ENCODE data around the gene ICA1. TPM values are rescaled to one million over a fixed set of nuclear protein-coding genes. Genes with fewer than 3 reads are reported as not detected.

The ICA1 gene
- total and polyA plus RNA-seq, 2 experiments from 2014 or later = 45.2 to 83.7 TPM

DNA sequence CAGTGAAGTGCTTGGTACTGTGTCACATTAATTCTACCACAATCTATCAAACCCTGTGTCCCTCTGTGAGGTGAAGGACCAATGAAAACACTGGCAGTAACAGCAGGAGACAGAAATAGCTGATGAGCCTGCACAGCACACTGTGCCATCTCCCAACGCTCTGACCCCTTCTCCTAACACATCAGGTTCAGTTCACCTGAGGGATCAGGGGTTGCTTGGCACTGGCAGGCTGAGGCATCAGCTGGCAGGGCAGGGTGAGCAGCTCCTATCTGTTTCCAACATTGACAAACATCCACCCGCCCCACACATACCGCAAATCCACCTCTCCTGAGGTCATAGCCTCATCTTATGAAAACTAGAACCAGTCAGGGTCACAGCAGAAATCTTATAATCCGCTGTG is 120.9 kb downstream of the ICA1 start:
- no peaks in the 10 kb centered on the region for H3K27me3 ChIP-seq (ENCODE audit: insufficient read depth)
- no peak overlapping the region for H3K4me3 Mint-ChIP-seq
- H3K27me3 Mint-ChIP-seq (ENCODE audit: insufficient read depth, low read depth, poor library complexity) = peaks cover 2% of the 10 kb centered on the region
- no peaks in the 10 kb centered on the region; the same call in 1 of the 2 replicates for H3K4me1 ChIP-seq (ENCODE audit: insufficient read depth)
- no peaks in the 10 kb centered on the region for H4K20me1 ChIP-seq (replicated peaks; ENCODE audit: insufficient read depth)
- no peaks in the 10 kb centered on the region for H3K79me2 ChIP-seq (replicated peaks; ENCODE audit: insufficient read depth)
- no peak for TF ChIP-seq NANOG (IDR thresholded peaks at IDR 0.05; ENCODE audit: borderline replicate concordance)
- no peak for TF ChIP-seq ZNF114 (CRISPR knock-in tag; IDR thresholded peaks at IDR 0.05)
- TF ChIP-seq POLR2AphosphoS5 (IDR thresholded peaks at IDR 0.05; ENCODE audit: low read depth) = no peak
- TF ChIP-seq, protein P1, sequence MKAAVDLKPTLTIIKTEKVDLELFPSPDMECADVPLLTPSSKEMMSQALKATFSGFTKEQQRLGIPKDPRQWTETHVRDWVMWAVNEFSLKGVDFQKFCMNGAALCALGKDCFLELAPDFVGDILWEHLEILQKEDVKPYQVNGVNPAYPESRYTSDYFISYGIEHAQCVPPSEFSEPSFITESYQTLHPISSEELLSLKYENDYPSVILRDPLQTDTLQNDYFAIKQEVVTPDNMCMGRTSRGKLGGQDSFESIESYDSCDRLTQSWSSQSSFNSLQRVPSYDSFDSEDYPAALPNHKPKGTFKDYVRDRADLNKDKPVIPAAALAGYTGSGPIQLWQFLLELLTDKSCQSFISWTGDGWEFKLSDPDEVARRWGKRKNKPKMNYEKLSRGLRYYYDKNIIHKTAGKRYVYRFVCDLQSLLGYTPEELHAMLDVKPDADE (IDR thresholded peaks at IDR 0.05) = no peak
- TF ChIP-seq, protein P2, sequence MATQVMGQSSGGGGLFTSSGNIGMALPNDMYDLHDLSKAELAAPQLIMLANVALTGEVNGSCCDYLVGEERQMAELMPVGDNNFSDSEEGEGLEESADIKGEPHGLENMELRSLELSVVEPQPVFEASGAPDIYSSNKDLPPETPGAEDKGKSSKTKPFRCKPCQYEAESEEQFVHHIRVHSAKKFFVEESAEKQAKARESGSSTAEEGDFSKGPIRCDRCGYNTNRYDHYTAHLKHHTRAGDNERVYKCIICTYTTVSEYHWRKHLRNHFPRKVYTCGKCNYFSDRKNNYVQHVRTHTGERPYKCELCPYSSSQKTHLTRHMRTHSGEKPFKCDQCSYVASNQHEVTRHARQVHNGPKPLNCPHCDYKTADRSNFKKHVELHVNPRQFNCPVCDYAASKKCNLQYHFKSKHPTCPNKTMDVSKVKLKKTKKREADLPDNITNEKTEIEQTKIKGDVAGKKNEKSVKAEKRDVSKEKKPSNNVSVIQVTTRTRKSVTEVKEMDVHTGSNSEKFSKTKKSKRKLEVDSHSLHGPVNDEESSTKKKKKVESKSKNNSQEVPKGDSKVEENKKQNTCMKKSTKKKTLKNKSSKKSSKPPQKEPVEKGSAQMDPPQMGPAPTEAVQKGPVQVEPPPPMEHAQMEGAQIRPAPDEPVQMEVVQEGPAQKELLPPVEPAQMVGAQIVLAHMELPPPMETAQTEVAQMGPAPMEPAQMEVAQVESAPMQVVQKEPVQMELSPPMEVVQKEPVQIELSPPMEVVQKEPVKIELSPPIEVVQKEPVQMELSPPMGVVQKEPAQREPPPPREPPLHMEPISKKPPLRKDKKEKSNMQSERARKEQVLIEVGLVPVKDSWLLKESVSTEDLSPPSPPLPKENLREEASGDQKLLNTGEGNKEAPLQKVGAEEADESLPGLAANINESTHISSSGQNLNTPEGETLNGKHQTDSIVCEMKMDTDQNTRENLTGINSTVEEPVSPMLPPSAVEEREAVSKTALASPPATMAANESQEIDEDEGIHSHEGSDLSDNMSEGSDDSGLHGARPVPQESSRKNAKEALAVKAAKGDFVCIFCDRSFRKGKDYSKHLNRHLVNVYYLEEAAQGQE (IDR thresholded peaks at IDR 0.05; ENCODE audit: unreplicated experiment) = no peak
- TF ChIP-seq, protein P3, sequence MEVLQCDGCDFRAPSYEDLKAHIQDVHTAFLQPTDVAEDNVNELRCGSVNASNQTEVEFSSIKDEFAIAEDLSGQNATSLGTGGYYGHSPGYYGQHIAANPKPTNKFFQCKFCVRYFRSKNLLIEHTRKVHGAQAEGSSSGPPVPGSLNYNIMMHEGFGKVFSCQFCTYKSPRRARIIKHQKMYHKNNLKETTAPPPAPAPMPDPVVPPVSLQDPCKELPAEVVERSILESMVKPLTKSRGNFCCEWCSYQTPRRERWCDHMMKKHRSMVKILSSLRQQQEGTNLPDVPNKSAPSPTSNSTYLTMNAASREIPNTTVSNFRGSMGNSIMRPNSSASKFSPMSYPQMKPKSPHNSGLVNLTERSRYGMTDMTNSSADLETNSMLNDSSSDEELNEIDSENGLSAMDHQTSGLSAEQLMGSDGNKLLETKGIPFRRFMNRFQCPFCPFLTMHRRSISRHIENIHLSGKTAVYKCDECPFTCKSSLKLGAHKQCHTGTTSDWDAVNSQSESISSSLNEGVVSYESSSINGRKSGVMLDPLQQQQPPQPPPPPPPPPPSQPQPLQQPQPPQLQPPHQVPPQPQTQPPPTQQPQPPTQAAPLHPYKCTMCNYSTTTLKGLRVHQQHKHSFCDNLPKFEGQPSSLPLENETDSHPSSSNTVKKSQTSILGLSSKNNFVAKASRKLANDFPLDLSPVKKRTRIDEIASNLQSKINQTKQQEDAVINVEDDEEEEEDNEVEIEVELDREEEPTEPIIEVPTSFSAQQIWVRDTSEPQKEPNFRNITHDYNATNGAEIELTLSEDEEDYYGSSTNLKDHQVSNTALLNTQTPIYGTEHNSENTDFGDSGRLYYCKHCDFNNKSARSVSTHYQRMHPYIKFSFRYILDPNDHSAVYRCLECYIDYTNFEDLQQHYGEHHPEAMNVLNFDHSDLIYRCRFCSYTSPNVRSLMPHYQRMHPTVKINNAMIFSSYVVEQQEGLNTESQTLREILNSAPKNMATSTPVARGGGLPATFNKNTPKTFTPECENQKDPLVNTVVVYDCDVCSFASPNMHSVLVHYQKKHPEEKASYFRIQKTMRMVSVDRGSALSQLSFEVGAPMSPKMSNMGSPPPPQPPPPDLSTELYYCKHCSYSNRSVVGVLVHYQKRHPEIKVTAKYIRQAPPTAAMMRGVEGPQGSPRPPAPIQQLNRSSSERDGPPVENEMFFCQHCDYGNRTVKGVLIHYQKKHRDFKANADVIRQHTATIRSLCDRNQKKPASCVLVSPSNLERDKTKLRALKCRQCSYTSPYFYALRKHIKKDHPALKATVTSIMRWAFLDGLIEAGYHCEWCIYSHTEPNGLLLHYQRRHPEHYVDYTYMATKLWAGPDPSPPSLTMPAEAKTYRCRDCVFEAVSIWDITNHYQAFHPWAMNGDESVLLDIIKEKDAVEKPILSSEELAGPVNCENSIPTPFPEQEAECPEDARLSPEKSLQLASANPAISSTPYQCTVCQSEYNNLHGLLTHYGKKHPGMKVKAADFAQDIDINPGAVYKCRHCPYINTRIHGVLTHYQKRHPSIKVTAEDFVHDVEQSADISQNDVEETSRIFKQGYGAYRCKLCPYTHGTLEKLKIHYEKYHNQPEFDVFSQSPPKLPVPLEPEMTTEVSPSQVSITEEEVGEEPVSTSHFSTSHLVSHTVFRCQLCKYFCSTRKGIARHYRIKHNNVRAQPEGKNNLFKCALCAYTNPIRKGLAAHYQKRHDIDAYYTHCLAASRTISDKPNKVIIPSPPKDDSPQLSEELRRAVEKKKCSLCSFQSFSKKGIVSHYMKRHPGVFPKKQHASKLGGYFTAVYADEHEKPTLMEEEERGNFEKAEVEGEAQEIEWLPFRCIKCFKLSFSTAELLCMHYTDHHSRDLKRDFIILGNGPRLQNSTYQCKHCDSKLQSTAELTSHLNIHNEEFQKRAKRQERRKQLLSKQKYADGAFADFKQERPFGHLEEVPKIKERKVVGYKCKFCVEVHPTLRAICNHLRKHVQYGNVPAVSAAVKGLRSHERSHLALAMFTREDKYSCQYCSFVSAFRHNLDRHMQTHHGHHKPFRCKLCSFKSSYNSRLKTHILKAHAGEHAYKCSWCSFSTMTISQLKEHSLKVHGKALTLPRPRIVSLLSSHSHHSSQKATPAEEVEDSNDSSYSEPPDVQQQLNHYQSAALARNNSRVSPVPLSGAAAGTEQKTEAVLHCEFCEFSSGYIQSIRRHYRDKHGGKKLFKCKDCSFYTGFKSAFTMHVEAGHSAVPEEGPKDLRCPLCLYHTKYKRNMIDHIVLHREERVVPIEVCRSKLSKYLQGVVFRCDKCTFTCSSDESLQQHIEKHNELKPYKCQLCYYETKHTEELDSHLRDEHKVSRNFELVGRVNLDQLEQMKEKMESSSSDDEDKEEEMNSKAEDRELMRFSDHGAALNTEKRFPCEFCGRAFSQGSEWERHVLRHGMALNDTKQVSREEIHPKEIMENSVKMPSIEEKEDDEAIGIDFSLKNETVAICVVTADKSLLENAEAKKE (CRISPR knock-in tag; IDR thresholded peaks at IDR 0.05) = no peak
- no peak for TF ChIP-seq JUNB (IDR thresholded peaks at IDR 0.05; ENCODE audit: unreplicated experiment)
- TF ChIP-seq EZH2 (IDR thresholded peaks at IDR 0.05; ENCODE audit: low read depth, unreplicated experiment) = no peak
- TF ChIP-seq, protein P4, sequence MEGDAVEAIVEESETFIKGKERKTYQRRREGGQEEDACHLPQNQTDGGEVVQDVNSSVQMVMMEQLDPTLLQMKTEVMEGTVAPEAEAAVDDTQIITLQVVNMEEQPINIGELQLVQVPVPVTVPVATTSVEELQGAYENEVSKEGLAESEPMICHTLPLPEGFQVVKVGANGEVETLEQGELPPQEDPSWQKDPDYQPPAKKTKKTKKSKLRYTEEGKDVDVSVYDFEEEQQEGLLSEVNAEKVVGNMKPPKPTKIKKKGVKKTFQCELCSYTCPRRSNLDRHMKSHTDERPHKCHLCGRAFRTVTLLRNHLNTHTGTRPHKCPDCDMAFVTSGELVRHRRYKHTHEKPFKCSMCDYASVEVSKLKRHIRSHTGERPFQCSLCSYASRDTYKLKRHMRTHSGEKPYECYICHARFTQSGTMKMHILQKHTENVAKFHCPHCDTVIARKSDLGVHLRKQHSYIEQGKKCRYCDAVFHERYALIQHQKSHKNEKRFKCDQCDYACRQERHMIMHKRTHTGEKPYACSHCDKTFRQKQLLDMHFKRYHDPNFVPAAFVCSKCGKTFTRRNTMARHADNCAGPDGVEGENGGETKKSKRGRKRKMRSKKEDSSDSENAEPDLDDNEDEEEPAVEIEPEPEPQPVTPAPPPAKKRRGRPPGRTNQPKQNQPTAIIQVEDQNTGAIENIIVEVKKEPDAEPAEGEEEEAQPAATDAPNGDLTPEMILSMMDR (conservative IDR thresholded peaks at IDR 0.05; ENCODE audit: low read depth in 2 of 2) = no peak
- TF ChIP-seq CREB1 (CRISPR knock-in tag; IDR thresholded peaks at IDR 0.05; ENCODE audit: low read depth) = no peak
- TF ChIP-seq EZH2phosphoT487 (IDR thresholded peaks at IDR 0.05; ENCODE audit: unreplicated experiment) = no peak
- TF ChIP-seq STAT1 (IDR thresholded peaks at IDR 0.05; ENCODE audit: unreplicated experiment) = no peak
- no peak for TF ChIP-seq ZNF331 (CRISPR knock-in tag; IDR thresholded peaks at IDR 0.05; ENCODE audit: low read depth)
- no peak overlapping the region for H3K4me2 ChIP-seq
- H3K9me3 Mint-ChIP-seq = no peaks in the 10 kb centered on the region
- H2AFZ ChIP-seq = no peak overlapping the region
- H3F3A ChIP-seq (replicated peaks; ENCODE audit: low read depth) = no peaks in the 10 kb centered on the region
- H3K27ac ChIP-seq (ENCODE audit: low read depth) = no peak overlapping the region
- no peak overlapping the region for H3K27ac Mint-ChIP-seq
- no peak overlapping the region for H3K4me3 ChIP-seq
- H3K9me2 ChIP-seq (ENCODE audit: insufficient read depth) = no peaks in the 10 kb centered on the region
- peaks cover 11% of the 10 kb centered on the region for H3K4me1 Mint-ChIP-seq
- ATAC-seq (no peak), DNase-seq (ENCODE audit: low spot score) (no peak)
- no peaks in the 10 kb centered on the region for H3K36me3 Mint-ChIP-seq (ENCODE audit: low read depth)
- peaks cover 3% of the 10 kb centered on the region; the same call in 1 of the 2 replicates for H3K36me3 ChIP-seq (ENCODE audit: insufficient read depth)
